DOHH2 (cell line): ENCODE results near the gene PLXND1.

Experiments used
- H3F3A ChIP-seq: fragments of 200-600 bp; sonication (generic), shearing (Covaris generic); 2 replicates; pipeline ENCODE4 v1.6.0; 2016; ENCODE audit warnings: antibody characterized with exemption, mild to moderate bottlenecking; ENCODE audit not compliant: control insufficient read depth, insufficient read depth
- H3K27ac ChIP-seq: fragments of 200-600 bp; sonication (generic); 2 replicates; pipeline ENCODE4 v1.5.1; 2014; ENCODE audit warnings: low read depth, mild to moderate bottlenecking, low read length, moderate library complexity
- H3K27me3 ChIP-seq: fragments of 200-600 bp; sonication (generic); 2 replicates; pipeline ENCODE4 v1.6.1; 2014; ENCODE audit warnings: mild to moderate bottlenecking, low read length, mixed read lengths; ENCODE audit not compliant: control insufficient read depth
- H3K36me3 ChIP-seq: fragments of 200-600 bp; sonication (generic); 2 replicates; pipeline ENCODE4 v1.6.1; 2014; ENCODE audit warnings: mild to moderate bottlenecking, low read length, moderate library complexity, mixed read lengths; ENCODE audit not compliant: control insufficient read depth
- H3K4me1 ChIP-seq: fragments of 200-600 bp; sonication (generic); 2 replicates; pipeline ENCODE4 v1.6.1; 2014; ENCODE audit warnings: mild to moderate bottlenecking, low read length, mixed read lengths; ENCODE audit not compliant: control insufficient read depth
- H3K4me2 ChIP-seq: fragments of 200-600 bp; sonication (generic); 2 replicates; pipeline ENCODE4 v1.6.0; 2014; ENCODE audit warnings: mild to moderate bottlenecking, low read length, moderate library complexity
- H3K4me3 ChIP-seq: fragments of 200-600 bp; sonication (generic); 2 replicates; pipeline ENCODE4 v1.5.1; 2014; ENCODE audit warnings: mild to moderate bottlenecking, low read length, mixed read lengths
- H3K79me2 ChIP-seq: fragments of 200-600 bp; sonication (generic); 2 replicates; pipeline ENCODE4 v1.6.1; 2014; ENCODE audit warnings: mild to moderate bottlenecking, low read length, mixed read lengths; ENCODE audit not compliant: control insufficient read depth
- H3K9me2 ChIP-seq: fragments of 200-600 bp; sonication (generic); replicated peaks from 2 replicates; pipeline ENCODE4 v1.6.1; 2014; ENCODE audit warnings: mild to moderate bottlenecking, low read length, mixed read lengths; ENCODE audit not compliant: control insufficient read depth
- H3K9me3 ChIP-seq: fragments of 200-600 bp; sonication (generic); 2 replicates; pipeline ENCODE4 v1.6.1; 2014; ENCODE audit warnings: antibody characterized with exemption, low read length, mixed read lengths; ENCODE audit not compliant: control insufficient read depth, insufficient read depth
- H4K20me1 ChIP-seq: fragments of 200-600 bp; sonication (generic); 2 replicates; pipeline ENCODE4 v1.6.0; 2014; ENCODE audit warnings: low read depth, mild to moderate bottlenecking, antibody characterized with exemption, low read length, moderate library complexity; ENCODE audit not compliant: control insufficient read depth, insufficient read depth
- EZH2phosphoT487 ChIP-seq: fragments of 200-600 bp; sonication (generic); IDR thresholded peaks from 2 replicates; pipeline ENCODE4 v1.6.1; 2017; ENCODE audit warnings: borderline replicate concordance, mild to moderate bottlenecking, antibody characterized with exemption, low read length, moderate library complexity, mixed read lengths
- TF ChIP-seq, protein P1 (sequence below): fragments of 200-600 bp; sonication (generic); IDR thresholded peaks from one replicate; pipeline ENCODE4 v1.5.1; 2014; ENCODE audit warnings: antibody characterized with exemption, mild to moderate bottlenecking, low read depth, low read length; ENCODE audit not compliant: poor library complexity, severe bottlenecking

Gene PLXND1

GRCh38 chr3:129543999-129544398 lies 62.5 kb downstream of the PLXND1 start:
- H3K4me2 ChIP-seq: no peak overlapping the region
- H3K27me3 ChIP-seq: no peaks in the 10 kb centered on the region
- H3K79me2 ChIP-seq: no peaks in the 10 kb centered on the region
- no peak overlapping the region for H3K4me3 ChIP-seq
- no peaks in the 10 kb centered on the region for H3K4me1 ChIP-seq
- H3F3A ChIP-seq: no peaks in the 10 kb centered on the region
- no peaks in the 10 kb centered on the region for H3K36me3 ChIP-seq
- TF ChIP-seq, protein P1, sequence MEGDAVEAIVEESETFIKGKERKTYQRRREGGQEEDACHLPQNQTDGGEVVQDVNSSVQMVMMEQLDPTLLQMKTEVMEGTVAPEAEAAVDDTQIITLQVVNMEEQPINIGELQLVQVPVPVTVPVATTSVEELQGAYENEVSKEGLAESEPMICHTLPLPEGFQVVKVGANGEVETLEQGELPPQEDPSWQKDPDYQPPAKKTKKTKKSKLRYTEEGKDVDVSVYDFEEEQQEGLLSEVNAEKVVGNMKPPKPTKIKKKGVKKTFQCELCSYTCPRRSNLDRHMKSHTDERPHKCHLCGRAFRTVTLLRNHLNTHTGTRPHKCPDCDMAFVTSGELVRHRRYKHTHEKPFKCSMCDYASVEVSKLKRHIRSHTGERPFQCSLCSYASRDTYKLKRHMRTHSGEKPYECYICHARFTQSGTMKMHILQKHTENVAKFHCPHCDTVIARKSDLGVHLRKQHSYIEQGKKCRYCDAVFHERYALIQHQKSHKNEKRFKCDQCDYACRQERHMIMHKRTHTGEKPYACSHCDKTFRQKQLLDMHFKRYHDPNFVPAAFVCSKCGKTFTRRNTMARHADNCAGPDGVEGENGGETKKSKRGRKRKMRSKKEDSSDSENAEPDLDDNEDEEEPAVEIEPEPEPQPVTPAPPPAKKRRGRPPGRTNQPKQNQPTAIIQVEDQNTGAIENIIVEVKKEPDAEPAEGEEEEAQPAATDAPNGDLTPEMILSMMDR: no peak
- TF ChIP-seq EZH2phosphoT487: no peak
- no peaks in the 10 kb centered on the region for H4K20me1 ChIP-seq
- no peaks in the 10 kb centered on the region for H3K9me3 ChIP-seq
- no peak overlapping the region for H3K27ac ChIP-seq
- no peaks in the 10 kb centered on the region for H3K9me2 ChIP-seq

DNA sequence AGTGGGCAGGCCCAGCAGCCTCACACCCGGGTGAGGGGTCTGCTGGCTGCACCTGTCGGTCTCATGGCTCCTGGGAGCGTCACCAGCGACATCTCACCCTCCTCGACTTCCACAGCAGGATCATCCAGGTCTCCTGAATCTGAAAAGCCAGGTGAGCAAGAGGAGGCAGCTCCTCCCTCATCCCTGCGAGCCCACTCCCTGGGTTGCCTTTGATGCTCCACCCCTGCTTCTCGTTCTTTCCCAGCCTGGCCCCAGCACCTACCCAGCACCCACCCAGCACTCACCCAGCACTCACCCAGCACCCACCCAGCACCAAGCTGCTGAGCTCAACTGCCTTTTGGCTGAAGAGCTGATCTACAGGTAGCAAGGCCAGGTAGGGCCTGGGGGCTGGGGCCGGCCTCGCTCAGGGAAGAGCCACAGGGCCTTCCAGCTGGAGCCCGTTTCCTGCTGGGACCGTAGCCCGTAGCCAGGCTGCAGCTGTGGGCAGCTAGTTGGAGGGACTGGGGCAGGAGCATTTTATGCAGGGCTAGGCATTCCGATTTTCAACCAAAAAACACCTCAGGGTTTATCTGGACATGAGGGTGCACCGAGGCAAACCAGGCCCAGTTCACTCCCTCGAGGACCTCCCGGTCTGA lies 63.2 kb downstream of the PLXND1 start, which contains the start of gene H1-8:
Gene H1-8, plus strand, starts transcription at position 20 of the 635 bp plus-strand sequence. Its CDS starts 44 bp downstream, at position 64.
- TF ChIP-seq, protein P1: no peak
- TF ChIP-seq EZH2phosphoT487: no peak
- H3K4me2 ChIP-seq: no peak within 1 kb of the TSS
- no peak within 1 kb of the TSS for H3K4me3 ChIP-seq
- H3K9me3 ChIP-seq: no peaks in the 10 kb centered on the region
- H3K4me1 ChIP-seq: no peaks in the 10 kb centered on the region
- H3K27ac ChIP-seq: no peak within 1 kb of the TSS
- H3K79me2 ChIP-seq: no peaks in the 10 kb centered on the region
- no peaks in the 10 kb centered on the region for H3K9me2 ChIP-seq
- no peaks in the 10 kb centered on the region for H3K36me3 ChIP-seq
- H3F3A ChIP-seq: no peaks in the 10 kb centered on the region
- H3K27me3 ChIP-seq: no peaks in the 10 kb centered on the region
- H4K20me1 ChIP-seq: no peaks in the 10 kb centered on the region

GRCh38 chr3:129542747-129543146 lies 63.7 kb downstream of the PLXND1 start:
- Histone ChIP-seq H3K27ac (no peak overlapping the region), H3K4me1 (no peaks in the 10 kb centered on the region), H3K4me3 (no peak overlapping the region), H3K9me2 (no peaks in the 10 kb centered on the region), H3K79me2 (no peaks in the 10 kb centered on the region), H3K4me2 (no peak overlapping the region), H3K9me3 (no peaks in the 10 kb centered on the region), H4K20me1 (no peaks in the 10 kb centered on the region), H3F3A (no peaks in the 10 kb centered on the region), H3K27me3 (peaks cover 4% of the 10 kb centered on the region; the same call in 1 of the 2 replicates), H3K36me3 (no peaks in the 10 kb centered on the region)
- TF ChIP-seq, protein P1: no peak
